GM19395 (cell line): ENCODE measurements around the gene C2orf76.
A peak's percentile ranks its signal among the peaks of the same experiment; 100 is the strongest.

Experiments used
- ATAC-seq: cut with Tn5 transposase; IDR thresholded peaks from one replicate; pipeline ENCODE4 v1.9.1; 2021; ENCODE audit warnings: mild to moderate bottlenecking, moderate library complexity; ENCODE audit not compliant: unreplicated experiment

C2orf76 gene

DNA sequence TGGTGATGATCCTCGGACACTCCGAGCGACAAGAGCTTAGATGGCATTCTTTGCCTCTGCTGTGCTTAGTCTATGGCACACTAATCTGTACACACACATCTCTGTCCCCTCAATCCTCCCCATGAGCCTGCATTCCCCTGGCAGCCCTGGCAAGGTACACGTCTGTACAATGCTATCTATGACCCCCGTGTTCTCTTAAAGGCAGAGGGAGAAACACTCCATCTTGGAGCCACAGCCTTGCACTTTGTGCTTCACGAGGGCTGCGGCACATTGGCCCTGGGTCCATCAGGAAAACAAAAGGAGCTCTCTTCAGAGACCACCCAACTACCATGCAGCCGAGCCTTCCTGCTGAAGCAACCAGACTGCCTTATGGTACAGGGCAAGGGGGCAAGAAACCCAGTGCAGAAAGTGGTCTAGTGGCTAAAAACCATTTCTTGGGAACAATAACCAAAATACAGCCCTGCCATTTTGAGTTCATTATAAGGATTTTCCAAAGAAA is 100.5 kb downstream of the C2orf76 start:
- no peak for ATAC-seq

DNA sequence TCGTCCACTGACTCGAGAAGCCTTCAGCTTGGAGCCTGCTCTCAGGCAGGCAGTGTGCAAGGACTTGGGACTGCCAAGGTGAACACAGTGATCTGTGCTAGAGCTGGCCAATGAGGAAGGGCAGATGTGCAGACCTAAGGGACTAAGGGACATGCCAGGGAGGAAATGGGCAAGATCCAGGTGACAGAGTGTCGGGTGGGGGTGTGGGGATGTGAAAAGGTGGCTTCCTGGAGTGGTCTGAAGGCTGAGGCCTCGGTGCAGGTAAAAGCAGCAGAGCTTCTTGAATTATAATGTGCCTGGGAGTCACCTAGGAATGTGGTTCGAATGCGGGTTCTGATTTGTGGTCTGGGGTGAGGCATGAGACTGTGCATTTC is 101.0 kb downstream of the C2orf76 start:
- no peak for ATAC-seq

GRCh38 chr2:119264781-119265692 is 101.6 kb downstream of the C2orf76 start:
- peak; percentile 100 for ATAC-seq

- no peak for ATAC-seq
These were observed 103.0 kb downstream of the C2orf76 start for GRCh38 chr2:119263656-119264055.

- no peak for ATAC-seq
These were observed 103.6 kb downstream of the C2orf76 start for GRCh38 chr2:119263025-119263424.

- ATAC-seq = no peak
These were observed 105.0 kb downstream of the C2orf76 start for GRCh38 chr2:119261493-119262225.

GRCh38 chr2:119260646-119261492 is 105.8 kb downstream of the C2orf76 start:
- ATAC-seq = no peak

- ATAC-seq = no peak
These were observed 107.3 kb downstream of the C2orf76 start for GRCh38 chr2:119259296-119259860.

GRCh38 chr2:119257198-119257597 is 109.4 kb downstream of the C2orf76 start:
- ATAC-seq = no peak

GRCh38 chr2:119256582-119256921 is 110.1 kb downstream of the C2orf76 start:
- no peak for ATAC-seq

DNA sequence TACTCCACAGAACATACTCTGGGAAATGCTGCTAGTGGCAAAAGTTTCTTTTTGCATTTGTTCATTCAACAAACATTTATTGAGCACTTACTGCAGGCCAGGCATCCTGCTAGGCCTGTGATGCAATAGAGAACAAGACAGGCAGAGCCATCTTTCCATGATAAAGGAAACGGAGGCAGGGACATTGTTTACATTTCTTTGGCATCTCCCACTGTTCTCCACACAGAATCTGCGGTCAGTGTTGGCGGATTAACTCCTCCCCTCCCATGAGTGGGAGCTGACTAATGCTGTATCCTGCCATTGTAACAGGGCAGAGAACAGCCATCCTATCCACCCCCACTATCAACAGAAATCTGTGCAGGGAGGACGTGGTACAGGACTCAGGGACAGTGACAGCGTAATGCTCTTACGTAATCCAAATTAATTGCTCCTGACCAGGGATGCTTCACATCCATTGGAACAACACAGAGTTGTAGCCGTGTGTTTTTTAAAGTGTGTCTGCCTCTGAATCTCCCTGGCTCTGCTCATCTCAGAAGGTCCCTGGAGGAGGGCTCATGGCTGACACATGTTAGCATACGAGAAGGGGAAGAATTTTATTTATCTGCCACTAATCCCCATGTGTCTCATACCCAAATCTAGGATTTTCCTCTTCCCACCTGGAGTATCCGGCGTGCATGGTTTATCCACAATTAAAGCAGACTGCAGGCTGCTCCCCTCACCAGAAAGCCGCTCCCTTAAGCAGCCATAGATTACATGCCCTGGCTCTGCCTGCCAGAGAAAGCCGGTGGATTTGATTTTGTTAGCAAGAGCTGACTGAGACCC is 110.7 kb downstream of the C2orf76 start:
- no peak for ATAC-seq

DNA sequence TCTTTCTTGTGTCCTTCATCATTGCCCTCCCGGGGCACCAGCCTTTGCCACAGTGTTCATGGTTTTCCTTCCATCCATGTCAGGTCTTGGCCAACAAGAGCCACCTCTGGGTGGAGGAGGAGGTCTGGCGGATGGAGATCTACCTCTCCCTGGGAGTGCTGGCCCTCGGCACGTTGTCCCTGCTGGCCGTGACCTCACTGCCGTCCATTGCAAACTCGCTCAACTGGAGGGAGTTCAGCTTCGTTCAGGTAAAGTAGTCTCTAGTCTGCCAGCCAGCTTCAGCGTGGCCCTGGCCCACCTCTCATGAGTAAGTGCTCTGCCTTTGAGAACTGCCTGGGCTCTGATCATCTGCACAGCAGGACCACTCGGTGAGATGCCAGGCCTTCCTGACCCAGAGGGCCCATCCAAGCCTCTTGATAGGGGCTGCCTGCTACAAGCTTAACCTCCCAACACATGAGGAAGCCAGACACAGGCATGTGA is 112.0 kb downstream of the C2orf76 start:
- no peak for ATAC-seq

- ATAC-seq = no peak
These were observed 112.7 kb downstream of the C2orf76 start for GRCh38 chr2:119253760-119254600.

DNA sequence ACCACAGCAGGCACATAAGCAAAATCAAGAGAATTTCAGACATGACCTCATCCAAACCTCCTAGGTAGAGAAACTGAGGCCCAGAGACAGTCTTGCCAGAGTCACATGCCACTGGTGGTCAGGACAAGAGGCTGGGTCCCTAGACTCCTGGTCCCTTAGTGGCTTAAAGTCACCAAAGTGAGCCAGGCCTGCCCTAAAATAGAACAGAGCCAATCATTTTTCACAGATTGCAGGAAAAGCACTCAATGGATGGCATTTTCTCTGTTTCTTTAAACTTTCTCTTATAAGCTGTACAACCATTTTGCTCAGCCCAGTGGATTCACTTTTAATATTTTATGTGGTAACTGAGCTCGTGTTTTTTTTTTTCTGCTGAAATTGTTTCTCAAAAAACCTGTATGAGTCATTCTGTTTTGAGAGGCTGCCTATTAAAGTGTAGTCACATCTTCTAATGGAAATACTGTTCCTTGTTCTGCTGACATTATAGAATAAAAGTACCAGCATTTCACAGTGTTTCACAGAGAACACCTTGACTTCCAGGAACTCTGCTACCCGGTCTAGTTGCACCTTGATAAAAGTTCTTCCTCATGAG is 113.4 kb downstream of the C2orf76 start:
- no peak for ATAC-seq
